Cerebellar nuclear complex (tissue), 1 donor: Measurements from ENCODE around the gene LNPK.
"Not testable (repeated sequence)": the region's sequence is repeated elsewhere in the genome, so short reads cannot be mapped to it uniquely, and the experiment has no call there.

Experiments
- DNase-seq, 2 experiments: peaks; one replicate each; lab custom pipeline; 2025; lab: John Stamatoyannopoulos, UW

LNPK gene

DNA sequence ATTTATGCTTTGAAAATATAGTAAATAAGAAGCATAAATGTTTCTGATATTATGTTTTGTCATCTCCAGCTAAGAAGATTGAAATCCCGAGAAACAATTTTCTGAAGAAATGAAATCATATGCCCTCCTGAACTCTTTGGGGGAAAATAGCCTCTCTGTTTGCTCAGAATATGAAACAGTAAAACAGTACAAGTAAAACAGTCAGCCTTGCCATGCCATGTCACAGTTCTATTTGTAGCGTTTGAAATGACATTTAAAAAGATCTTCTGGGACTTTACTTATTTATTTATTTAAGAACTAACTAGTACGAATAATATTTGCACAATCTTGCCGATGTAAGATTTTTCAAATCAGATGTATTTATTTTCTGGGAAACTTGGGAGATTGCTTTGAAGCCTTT is 98.0 kb downstream of the LNPK start:
- no peak for DNase-seq

DNA sequence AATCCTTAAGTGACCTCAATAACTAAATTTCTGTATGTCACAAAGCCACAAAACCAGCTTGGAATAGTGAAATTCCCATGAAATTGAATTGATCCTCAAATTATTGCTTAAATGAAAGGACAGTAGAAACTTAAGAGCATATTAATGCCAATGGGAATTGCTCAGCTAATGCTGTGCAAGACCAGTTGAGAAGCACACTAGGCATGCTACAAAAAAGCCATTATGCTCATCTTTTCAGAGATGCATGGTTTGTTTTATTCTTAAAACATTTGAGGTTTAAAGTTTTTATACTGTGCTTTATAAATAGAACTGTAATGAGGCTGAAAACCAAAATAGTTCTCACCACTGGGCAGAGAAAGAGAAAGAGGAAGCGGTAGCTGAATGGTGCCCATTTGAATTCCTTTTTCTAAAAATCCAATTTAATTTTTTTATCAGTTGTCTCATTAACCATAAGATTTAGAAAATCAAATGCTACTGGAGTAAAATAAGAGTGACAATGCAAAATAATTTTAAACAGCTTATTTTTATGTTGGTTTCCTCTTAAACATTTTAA is 98.6 kb downstream of the LNPK start:
- no peak for DNase-seq

DNA sequence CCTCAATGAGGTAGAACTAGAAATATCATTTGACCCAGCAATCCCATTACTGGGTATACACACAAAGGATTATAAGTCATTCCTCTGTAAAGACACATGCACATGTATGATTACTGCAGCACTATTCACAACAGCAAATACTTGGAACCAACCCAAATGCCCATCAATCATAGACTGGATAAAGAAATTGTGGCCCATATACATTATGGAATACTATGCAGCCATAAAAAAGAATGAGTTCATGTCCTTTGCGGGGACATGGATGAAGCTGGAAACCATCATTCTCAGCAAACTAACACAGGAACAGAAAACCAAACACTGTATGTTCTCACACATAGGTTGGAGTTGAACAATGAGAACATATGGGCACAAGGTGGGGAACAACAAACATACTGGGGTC is 106.1 kb downstream of the LNPK start:
- not testable (repeated sequence) for DNase-seq

DNA sequence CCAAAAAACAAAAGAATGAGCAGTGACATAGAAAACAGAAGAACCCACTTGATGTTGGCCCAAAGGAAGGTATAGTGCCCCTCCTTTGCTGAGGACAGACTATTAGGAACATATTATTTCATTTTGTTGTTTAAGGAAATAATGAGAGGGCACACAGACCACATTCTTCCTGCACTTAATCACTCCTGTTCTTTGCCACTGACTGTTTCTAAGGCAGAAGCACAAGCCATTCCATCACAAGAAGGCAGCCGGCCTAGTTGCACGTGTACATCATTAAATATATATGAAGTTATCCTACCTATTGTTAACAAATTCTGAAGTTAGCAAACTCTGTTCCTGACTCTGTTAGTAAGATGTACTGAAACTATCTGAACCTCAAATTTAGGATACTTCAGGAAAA is 110.0 kb downstream of the LNPK start:
- DNase-seq = no peak

DNA sequence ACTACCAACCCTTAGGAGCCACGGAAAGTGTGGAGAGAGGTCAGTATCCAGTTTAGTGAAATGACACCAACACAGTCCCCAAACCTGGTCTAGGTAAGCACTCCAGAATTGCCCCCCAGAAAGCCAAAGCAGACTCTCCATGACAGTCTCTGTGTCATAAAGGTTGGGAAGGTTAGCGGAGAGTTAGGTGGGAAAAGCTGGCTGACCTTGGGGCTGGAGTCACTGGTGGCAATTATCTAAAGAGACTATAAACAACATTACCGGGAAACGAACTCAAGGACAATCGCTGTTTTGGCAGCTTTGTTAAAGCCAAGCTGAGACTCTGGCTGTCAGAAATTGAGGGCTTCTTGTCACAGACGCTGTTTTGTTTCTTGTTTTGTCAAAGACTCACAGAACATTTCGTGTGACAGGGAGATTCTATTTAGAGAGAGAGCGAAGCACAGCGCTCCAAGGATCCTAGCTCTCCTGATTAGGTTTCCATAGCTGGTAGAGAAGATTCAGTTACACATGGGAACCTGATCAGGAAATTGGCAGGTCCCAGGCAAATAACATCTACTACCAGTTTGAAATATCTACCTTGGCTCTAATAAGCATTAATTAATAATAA is 111.3 kb downstream of the LNPK start:
- DNase-seq = no peak

DNA sequence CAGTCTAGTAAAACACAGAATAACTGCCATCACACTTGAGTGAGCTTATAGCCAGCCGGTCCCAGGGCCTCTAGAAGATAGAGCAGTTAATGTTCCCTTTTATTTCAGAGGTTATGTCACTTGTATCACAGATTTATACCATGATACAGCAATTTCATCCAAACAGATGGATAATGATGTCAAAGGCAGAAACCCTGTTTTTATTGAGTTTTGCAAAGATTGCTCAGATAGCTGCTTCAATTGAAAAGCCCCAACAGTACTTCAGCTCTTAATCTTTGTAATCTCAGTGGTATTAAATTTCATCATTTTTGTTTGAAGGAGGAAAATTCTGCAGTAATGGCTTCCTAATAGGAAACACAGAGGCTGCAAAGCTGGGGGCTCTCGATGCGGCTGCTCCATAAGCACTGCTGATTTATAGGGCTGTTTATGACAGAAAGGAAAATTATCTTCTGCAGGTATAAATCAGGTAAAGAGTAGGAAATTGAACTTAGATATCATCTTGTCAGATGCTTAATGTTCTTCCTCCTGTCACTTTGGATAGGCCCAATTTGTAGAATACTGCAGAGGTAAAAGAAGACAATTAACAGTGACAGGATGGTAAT is 112.3 kb downstream of the LNPK start:
- DNase-seq = no peak

DNA sequence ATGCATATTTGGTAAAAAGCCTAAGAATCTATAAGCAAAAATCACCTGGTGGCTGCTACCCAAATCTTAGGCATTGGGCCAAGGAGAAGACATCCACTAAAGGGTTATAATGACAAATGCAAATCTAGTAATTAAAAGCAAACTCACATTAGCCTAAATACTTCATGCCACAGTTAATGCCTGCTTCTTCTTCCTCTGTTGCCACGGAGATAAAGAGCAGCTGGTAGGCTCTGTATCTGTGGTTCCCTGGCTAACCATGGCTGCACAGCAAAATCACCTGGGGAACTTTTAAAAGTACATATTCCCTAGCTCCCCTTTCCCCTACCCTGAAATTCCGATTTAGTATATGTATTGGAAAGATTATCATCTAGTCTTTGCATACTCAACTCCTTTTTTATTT is 114.3 kb downstream of the LNPK start:
- no peak for DNase-seq

DNA sequence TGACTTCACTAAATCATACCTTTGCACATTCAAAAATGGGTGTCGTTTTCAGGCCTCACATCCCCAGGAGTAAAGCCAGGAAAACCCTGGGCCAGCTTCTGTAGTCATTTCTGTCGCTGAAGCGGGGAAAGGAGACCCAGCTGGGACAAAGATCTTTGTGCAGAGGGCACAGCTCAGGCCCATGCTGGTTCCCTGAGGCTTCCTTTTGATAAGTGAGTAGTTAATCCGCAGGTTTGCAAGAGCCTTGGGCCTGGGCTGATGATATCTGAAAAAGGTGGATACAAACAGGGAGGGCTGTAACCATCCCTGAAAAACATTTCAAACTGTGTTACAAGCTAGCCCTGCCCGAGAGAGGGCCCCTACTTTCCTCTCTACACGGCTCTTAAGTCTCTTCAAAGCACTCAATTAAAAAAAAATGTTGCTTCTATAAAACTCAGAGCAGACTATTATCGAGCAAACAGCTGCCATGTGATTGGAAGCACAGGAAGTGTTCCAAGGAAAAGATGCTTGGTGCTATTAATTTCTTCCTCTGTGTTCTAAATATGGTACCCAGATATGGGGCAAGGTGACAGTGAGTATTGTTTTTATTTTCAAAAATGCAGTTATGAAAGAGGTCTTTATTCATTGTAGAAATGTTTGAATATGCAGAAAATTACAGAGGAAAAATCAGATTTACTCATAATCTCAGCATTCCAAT is 117.2 kb downstream of the LNPK start:
- no peak for DNase-seq

DNA sequence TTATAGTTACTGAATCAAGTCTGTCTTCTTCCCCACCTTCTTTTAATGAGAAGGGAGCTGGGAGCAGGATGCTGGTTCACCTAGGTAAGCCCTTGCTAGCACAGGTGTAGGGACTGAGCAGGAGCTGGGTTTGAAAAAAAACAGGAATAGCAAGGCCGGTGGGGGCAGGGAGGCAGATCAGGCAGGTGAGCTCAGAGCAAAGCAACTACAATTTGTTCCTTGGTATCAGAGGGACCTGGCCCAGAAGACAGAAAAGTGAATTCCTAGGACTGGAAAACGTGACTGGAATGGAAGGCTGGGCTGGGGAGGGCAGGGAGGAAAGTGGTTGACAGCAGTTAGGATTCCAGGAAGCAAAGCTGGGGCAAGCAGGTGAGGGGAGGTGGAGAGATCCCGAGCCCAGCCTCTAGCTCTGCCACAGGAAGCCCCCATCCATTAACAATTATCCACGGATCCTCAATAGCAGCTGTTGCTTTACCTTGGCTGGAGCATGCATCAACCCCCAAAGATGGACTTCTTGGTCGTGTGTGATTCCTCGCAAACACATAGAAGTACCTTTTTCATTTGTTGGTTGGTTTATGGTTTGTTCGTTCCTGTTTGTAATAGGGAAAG is 118.4 kb downstream of the LNPK start:
- no peak for DNase-seq

DNA sequence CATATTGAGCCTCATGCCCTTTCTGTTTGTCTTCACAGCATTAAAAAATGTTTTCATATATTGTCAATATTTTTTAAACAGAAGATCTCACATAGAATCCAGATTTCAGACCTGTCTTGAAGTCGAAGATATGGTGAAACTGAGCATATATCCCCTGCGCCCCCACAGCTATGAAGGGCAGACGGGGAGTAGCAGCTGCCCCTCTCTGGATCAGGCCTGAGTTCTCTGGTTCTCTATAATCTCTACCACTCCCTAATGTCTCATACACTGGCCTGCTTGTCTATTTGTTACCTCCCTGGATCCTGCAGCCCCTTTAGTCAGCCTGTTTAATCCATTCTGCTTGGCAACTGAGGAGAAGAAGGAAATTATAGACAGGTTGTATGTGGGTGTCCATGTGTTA is 122.4 kb downstream of the LNPK start:
- DNase-seq = no peak

DNA sequence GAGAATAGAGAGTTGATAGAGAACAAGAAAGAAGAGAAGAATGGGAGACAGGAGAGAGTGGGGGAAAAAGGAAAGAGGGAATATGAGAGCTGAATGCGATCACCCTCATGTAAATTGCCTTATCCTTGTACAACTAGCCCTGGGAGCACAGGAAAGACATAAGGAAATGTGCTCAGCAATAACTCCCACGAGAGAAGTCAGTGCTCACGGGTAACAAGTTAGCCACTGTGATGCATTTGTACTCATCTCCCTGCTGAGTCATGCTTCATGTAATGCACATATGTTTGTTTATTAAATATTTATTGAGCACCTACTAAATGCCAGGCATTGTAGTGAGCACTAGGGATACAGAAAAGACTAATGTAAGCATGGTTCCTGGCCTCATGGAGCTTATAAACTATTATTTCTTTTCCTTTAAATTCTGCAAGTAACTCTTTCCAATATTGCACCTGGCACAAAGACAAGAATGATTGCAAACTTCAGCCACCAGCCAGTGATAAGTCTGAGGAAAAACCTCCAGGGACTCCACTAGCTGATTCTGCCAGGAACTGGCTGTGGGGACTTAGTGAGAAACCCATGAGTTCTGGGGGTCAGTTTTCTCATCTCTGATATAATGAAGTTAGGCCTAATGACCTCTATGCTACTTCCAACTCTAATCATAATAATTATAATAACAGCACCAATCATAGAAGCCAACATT is 124.1 kb downstream of the LNPK start:
- DNase-seq = no peak

DNA sequence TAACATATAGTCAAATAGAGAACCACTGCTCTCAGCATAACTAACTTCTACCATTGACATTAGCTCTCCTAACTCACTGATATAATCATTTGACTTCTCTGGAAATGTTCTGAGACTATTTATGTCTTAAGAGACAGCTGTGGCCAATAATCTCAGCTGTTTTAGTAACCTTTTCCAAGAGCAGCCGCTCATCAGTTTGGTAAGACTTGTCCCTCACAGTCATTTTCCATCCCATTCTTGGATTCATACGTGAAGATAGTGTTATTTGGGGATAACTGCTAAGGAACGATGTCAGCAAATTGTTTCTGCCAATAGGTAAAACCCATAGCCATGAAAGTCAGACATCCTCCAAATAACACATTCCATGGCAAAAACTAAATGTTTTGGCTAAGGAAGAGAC is 127.8 kb downstream of the LNPK start:
- DNase-seq = no peak
